COLO829 (cell line): ENCODE results near the gene GABRD.

Experiments used
- DNase-seq: peaks from one replicate; pipeline ENCODE4 v3.0.0; 2012; ENCODE audit warnings: low spot score

Gene GABRD

GRCh38 chr1:2053784-2054376, 34.7 kb downstream of the GABRD start:
- no peak for DNase-seq

- DNase-seq: no peak
Measured at GRCh38 chr1:2054560-2054959, 35.4 kb downstream of the GABRD start.

- no peak for DNase-seq
Measured at GRCh38 chr1:2055911-2056575, 36.9 kb downstream of the GABRD start.

- DNase-seq: no peak
Measured at GRCh38 chr1:2056955-2057590, 37.9 kb downstream of the GABRD start.

GRCh38 chr1:2059290-2059953, 40.3 kb downstream of the GABRD start:
- DNase-seq: no peak

GRCh38 chr1:2060072-2060471, 40.9 kb downstream of the GABRD start:
- no peak for DNase-seq

- no peak for DNase-seq
Measured at GRCh38 chr1:2060535-2060934, 41.4 kb downstream of the GABRD start.

- DNase-seq: no peak
Measured at GRCh38 chr1:2061065-2061778, 42.1 kb downstream of the GABRD start.

- no peak for DNase-seq
Measured at GRCh38 chr1:2065699-2066098, 46.6 kb downstream of the GABRD start.

- no peak for DNase-seq
Measured at GRCh38 chr1:2067393-2067792, 48.2 kb downstream of the GABRD start.

- no peak for DNase-seq
Measured at GRCh38 chr1:2067981-2068380, 48.8 kb downstream of the GABRD start.

GRCh38 chr1:2068951-2069350, 49.8 kb downstream of the GABRD start:
- no peak for DNase-seq

GRCh38 chr1:2070016-2070415, 50.9 kb downstream of the GABRD start:
- no peak for DNase-seq

- no peak for DNase-seq
Measured at GRCh38 chr1:2070800-2071530, 51.8 kb downstream of the GABRD start.

- no peak for DNase-seq
Measured at GRCh38 chr1:2072109-2072806, 53.1 kb downstream of the GABRD start.

- no peak for DNase-seq
Measured at GRCh38 chr1:2072891-2073290, 53.7 kb downstream of the GABRD start.

- DNase-seq: no peak
Measured at GRCh38 chr1:2073382-2074230, 54.5 kb downstream of the GABRD start.

- no peak for DNase-seq
Measured at GRCh38 chr1:2074396-2074795, 55.3 kb downstream of the GABRD start.

GRCh38 chr1:2074944-2075740, 56.0 kb downstream of the GABRD start:
- no peak for DNase-seq
